IPS-18a (cell line): ENCODE data around the gene CYP4Z1.
"Not testable (repeated sequence)": the region's sequence is repeated elsewhere in the genome, so short reads cannot be mapped to it uniquely, and the experiment has no call there.

Experiments
- H3K27ac ChIP-seq: one replicate; pipeline ENCODE4 v1.5.1; 2013; ENCODE audit warnings: low read length
- H3K27me3 ChIP-seq: one replicate; pipeline ENCODE4 v1.6.1; 2013; ENCODE audit warnings: mild to moderate bottlenecking, low read length; ENCODE audit not compliant: control insufficient read depth, insufficient read depth
- H3K36me3 ChIP-seq: one replicate; pipeline ENCODE4 v1.6.1; 2013; ENCODE audit warnings: low read depth, low read length; ENCODE audit not compliant: control insufficient read depth
- H3K4me1 ChIP-seq: one replicate; pipeline ENCODE4 v1.6.1; 2013; ENCODE audit warnings: low read depth, low read length; ENCODE audit not compliant: control insufficient read depth
- H3K4me3 ChIP-seq: one replicate; pipeline ENCODE4 v1.5.1; 2013; ENCODE audit warnings: low read length
- H3K9ac ChIP-seq: one replicate; pipeline ENCODE4 v1.6.1; 2013; ENCODE audit warnings: mild to moderate bottlenecking, low read length, moderate library complexity
- H3K9me3 ChIP-seq: one replicate; pipeline ENCODE4 v1.6.1; 2013; ENCODE audit warnings: low read depth, low read length; ENCODE audit not compliant: control insufficient read depth

CYP4Z1 gene

DNA sequence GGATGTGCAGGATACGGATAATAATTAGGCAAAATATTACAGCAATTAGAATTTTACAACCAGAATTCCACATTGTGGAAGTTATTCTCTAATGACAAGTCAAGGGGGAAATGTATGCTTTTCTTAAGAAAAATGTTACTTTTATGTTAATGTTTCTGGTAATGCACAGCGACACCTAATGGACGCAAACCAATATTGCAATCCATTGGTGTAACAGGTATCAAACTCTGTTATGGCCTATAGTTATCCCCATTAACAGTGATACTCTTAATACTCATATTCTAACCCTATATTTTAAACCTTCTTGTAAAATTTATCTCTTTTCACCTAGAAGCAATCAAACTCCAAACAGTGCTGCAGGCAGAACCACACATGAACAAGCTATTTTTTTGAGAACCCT lies 22.3 kb downstream of the CYP4Z1 start:
- H3K9me3 ChIP-seq, H3K36me3 ChIP-seq, H3K4me3 ChIP-seq: not testable (repeated sequence)

DNA sequence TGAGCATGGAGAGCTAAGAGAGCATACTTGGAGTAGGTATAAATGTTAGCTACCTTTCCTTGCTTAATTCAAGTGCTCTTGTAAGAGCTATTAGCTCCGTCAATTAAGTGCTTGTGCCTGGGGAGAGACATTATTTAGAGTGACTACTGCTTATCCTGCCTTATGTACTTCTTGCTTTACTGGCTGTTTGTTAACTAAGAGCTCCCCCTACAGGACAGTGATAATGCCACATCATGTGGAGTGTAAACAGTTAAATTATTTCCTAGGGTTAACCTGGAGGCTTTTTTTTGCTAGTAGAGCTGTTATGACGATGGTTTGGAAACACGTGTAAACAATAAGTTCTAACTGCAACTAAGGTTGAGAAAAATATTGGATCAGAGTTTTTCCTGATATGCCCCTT lies 24.4 kb downstream of the CYP4Z1 start:
- H3K9me3 ChIP-seq, H3K27me3 ChIP-seq, H3K9ac ChIP-seq, H3K27ac ChIP-seq, H3K4me3 ChIP-seq, H3K36me3 ChIP-seq, H3K4me1 ChIP-seq: not testable (repeated sequence)

More for the DNA sequence above, 22.3 kb downstream of the CYP4Z1 start:
- not testable (repeated sequence) for H3K9ac ChIP-seq, H3K27me3 ChIP-seq, H3K27ac ChIP-seq, H3K4me1 ChIP-seq

DNA sequence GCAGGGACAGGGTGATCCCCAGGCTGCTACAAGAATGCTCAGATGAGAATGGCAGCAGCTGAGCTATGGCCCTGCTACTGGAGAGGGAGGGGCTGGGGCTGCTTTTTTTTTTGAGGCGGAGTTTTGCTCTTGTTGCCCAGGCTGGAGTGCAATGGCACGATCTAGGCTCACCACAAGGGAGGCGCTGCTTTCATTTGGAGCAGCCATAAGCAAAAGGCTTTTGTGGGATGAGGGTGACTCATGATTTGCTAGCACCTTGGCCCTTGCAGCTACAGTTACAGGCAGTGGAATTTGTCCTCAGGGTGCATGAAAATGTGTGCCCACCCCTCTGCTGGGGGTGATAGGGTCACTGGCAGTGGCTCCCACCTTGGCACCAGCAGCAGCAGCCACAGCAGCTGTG lies 37.8 kb downstream of the CYP4Z1 start:
- Histone ChIP-seq H3K4me1 (peaks cover 16% of the 10 kb centered on the region), H3K27ac (no peak overlapping the region), H3K9ac (no peak overlapping the region), H3K36me3 (no peaks in the 10 kb centered on the region), H3K9me3 (no peaks in the 10 kb centered on the region), H3K27me3 (no peaks in the 10 kb centered on the region), H3K4me3 (no peak overlapping the region)

DNA sequence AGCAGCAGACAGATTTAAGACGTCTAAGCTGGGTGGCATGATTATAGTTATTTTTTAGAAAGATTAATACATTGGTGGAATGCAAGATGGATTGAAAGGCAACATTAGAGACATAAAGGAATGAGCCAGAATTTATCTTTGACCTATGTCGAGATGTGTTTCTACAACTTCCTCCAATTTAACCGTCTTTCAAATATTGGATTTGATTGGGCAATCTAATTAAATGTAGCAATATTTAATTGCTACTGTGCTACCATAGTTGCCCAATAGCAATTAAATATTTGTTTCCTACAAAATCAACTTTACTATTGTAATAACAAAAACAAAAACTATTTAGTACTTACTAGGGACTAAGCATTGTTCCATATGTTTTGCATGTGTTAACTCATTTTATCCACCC lies 39.8 kb downstream of the CYP4Z1 start:
- peaks cover 16% of the 10 kb centered on the region for H3K4me1 ChIP-seq
- no peak overlapping the region for H3K9ac ChIP-seq
- no peaks in the 10 kb centered on the region for H3K36me3 ChIP-seq
- no peaks in the 10 kb centered on the region for H3K27me3 ChIP-seq
- no peak overlapping the region for H3K27ac ChIP-seq
- no peaks in the 10 kb centered on the region for H3K9me3 ChIP-seq
- H3K4me3 ChIP-seq: no peak overlapping the region

- H3K9ac ChIP-seq, H3K27ac ChIP-seq: not testable (repeated sequence)
- peaks cover 22% of the 10 kb centered on the region for H3K4me1 ChIP-seq
These were observed 41.0 kb downstream of the CYP4Z1 start for GRCh38 chr1:47107851-47108574.

GRCh38 chr1:47109482-47109881 lies 42.5 kb downstream of the CYP4Z1 start:
- H3K9ac ChIP-seq, H3K4me3 ChIP-seq, H3K9me3 ChIP-seq, H3K36me3 ChIP-seq, H3K27me3 ChIP-seq, H3K27ac ChIP-seq: not testable (repeated sequence)
- H3K4me1 ChIP-seq: peaks cover 27% of the 10 kb centered on the region

More at GRCh38 chr1:47107851-47108574, 41.0 kb downstream of the CYP4Z1 start:
- not testable (repeated sequence) for H3K27me3 ChIP-seq, H3K9me3 ChIP-seq, H3K36me3 ChIP-seq, H3K4me3 ChIP-seq

DNA sequence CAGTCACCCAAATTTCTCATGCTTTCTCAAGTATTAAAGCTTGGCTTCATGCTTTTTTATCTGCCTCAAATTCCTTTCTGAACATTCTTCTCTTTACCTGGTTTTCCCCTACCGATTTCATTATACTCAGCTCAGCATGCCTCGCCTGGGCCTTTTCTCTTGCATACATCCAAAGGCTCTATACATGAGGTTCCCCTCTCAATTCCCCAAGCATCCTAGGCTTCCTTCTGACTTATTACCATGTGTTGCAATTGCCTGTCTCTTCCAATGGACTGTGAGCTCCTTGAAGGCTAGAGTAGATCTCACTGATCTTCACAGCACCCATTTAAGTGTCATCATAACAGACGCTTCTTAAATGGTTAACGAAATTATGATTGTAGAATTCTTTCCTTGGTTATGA lies 46.1 kb downstream of the CYP4Z1 start:
- Histone ChIP-seq H3K27ac (peak overlapping the region; percentile 90), H3K4me1 (peaks cover 14% of the 10 kb centered on the region), H3K9me3 (no peaks in the 10 kb centered on the region), H3K27me3 (no peaks in the 10 kb centered on the region), H3K36me3 (no peaks in the 10 kb centered on the region), H3K4me3 (peak overlapping the region; percentile 29), H3K9ac (no peak overlapping the region)

GRCh38 chr1:47121039-47121438 lies 54.0 kb downstream of the CYP4Z1 start:
- not testable (repeated sequence) for H3K4me3 ChIP-seq, H3K4me1 ChIP-seq, H3K9ac ChIP-seq, H3K36me3 ChIP-seq, H3K9me3 ChIP-seq, H3K27me3 ChIP-seq, H3K27ac ChIP-seq

GRCh38 chr1:47124834-47125233 lies 57.8 kb downstream of the CYP4Z1 start:
- H3K9ac ChIP-seq, H3K9me3 ChIP-seq, H3K27me3 ChIP-seq: not testable (repeated sequence)

DNA sequence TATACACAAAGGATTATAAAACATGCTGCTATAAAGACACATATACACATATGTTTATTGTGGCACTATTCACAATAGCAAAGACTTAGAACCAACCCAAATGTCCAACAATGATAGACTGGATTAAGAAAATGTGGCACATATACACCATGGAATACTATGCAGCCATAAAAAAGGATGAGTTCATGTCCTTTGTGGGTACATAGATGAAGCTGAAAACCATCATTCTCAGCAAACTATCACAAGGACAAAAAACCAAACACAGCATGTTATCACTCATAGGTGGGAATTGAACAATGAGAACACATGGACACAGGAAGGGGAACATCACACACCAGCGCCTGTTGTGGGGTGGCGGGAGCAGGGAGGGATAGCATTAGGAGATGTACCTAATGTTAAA lies 60.0 kb downstream of the CYP4Z1 start:
- peaks cover 12% of the 10 kb centered on the region for H3K4me1 ChIP-seq
- not testable (repeated sequence) for H3K9ac ChIP-seq, H3K27me3 ChIP-seq

More at GRCh38 chr1:47124834-47125233, 57.8 kb downstream of the CYP4Z1 start:
- not testable (repeated sequence) for H3K36me3 ChIP-seq, H3K4me1 ChIP-seq, H3K4me3 ChIP-seq, H3K27ac ChIP-seq

GRCh38 chr1:47128221-47128620 lies 61.2 kb downstream of the CYP4Z1 start:
- H3K9ac ChIP-seq: no peak overlapping the region
- H3K27ac ChIP-seq: no peak overlapping the region
- peaks cover 12% of the 10 kb centered on the region for H3K4me1 ChIP-seq
- H3K4me3 ChIP-seq: no peak overlapping the region
- no peaks in the 10 kb centered on the region for H3K27me3 ChIP-seq
- no peaks in the 10 kb centered on the region for H3K36me3 ChIP-seq
- no peaks in the 10 kb centered on the region for H3K9me3 ChIP-seq

More for the DNA sequence above, 60.0 kb downstream of the CYP4Z1 start:
- not testable (repeated sequence) for H3K36me3 ChIP-seq, H3K27ac ChIP-seq, H3K9me3 ChIP-seq, H3K4me3 ChIP-seq

DNA sequence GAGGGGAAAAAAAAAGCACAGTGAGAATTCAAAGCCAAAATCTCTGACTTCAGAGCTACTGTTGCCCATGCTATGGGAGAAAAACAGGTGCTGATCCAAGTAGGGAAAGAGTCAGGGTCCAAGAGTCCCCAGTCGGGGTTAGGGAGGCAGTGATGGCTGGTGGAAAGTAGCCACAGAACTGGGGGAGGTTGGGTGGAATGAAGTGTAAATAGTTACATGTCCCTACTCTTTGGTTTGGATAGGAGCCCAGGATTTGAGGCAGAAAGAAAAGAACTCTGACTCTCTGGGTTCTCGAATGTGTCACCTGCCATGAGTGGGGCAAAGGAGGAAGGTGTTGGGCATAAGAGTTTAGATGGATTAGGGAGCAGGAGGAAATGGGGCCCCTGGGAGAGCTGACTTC lies 61.8 kb downstream of the CYP4Z1 start:
- H3K4me3 ChIP-seq, H3K36me3 ChIP-seq, H3K27ac ChIP-seq, H3K9me3 ChIP-seq, H3K27me3 ChIP-seq, H3K9ac ChIP-seq: not testable (repeated sequence)
- H3K4me1 ChIP-seq: peaks cover 12% of the 10 kb centered on the region
